ENCODE data around the gene GXYLT2. TPM values are rescaled to one million over a fixed set of nuclear protein-coding genes. Genes with fewer than 3 reads are reported as not detected.

Gene GXYLT2
- total and polyA plus RNA-seq, 2 experiments from 2014 or later = 2.0 to 5.8 TPM

DNA sequence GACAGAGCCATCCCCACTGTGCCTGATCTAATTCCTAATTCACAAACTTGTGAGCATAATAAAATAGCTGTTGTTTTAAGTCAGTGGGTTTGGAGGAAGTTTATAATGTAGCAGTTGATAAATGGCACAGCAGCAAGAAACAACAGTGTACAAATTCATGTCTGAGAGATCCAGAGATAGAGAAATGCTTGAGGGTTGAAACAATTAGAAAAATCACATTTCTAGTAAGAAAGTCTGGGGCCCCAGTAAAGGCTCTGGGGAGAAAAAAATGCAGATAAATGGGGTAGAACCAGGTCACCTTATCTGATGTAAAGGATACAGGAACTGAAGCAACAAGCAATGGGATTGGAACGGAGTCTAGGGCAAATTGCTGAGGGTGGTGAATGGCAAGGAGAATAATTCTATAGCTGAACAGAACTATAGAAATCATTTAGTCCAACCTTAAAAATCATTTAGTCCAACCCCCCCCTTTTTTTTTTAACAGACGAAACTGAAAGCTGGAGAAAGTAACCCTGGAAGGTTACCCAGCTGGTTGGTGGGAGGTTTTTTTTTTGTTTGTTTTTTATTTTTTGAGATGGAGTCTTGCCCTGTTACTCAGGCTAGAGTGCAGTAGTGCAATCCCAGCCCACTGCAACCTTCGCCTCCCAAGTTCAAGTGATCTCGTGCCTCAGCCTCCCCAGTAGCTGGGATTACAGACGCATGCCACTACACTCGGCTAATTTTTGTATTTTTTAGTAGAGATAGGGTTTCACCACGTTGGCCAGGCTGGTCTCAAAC is 25.3 kb upstream of the GXYLT2 start (continued):
- TF ChIP-seq, protein P1, sequence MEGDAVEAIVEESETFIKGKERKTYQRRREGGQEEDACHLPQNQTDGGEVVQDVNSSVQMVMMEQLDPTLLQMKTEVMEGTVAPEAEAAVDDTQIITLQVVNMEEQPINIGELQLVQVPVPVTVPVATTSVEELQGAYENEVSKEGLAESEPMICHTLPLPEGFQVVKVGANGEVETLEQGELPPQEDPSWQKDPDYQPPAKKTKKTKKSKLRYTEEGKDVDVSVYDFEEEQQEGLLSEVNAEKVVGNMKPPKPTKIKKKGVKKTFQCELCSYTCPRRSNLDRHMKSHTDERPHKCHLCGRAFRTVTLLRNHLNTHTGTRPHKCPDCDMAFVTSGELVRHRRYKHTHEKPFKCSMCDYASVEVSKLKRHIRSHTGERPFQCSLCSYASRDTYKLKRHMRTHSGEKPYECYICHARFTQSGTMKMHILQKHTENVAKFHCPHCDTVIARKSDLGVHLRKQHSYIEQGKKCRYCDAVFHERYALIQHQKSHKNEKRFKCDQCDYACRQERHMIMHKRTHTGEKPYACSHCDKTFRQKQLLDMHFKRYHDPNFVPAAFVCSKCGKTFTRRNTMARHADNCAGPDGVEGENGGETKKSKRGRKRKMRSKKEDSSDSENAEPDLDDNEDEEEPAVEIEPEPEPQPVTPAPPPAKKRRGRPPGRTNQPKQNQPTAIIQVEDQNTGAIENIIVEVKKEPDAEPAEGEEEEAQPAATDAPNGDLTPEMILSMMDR (conservative IDR thresholded peaks at IDR 0.05; ENCODE audit: low read depth in 2 of 2) = no peak
- TF ChIP-seq, protein P2, sequence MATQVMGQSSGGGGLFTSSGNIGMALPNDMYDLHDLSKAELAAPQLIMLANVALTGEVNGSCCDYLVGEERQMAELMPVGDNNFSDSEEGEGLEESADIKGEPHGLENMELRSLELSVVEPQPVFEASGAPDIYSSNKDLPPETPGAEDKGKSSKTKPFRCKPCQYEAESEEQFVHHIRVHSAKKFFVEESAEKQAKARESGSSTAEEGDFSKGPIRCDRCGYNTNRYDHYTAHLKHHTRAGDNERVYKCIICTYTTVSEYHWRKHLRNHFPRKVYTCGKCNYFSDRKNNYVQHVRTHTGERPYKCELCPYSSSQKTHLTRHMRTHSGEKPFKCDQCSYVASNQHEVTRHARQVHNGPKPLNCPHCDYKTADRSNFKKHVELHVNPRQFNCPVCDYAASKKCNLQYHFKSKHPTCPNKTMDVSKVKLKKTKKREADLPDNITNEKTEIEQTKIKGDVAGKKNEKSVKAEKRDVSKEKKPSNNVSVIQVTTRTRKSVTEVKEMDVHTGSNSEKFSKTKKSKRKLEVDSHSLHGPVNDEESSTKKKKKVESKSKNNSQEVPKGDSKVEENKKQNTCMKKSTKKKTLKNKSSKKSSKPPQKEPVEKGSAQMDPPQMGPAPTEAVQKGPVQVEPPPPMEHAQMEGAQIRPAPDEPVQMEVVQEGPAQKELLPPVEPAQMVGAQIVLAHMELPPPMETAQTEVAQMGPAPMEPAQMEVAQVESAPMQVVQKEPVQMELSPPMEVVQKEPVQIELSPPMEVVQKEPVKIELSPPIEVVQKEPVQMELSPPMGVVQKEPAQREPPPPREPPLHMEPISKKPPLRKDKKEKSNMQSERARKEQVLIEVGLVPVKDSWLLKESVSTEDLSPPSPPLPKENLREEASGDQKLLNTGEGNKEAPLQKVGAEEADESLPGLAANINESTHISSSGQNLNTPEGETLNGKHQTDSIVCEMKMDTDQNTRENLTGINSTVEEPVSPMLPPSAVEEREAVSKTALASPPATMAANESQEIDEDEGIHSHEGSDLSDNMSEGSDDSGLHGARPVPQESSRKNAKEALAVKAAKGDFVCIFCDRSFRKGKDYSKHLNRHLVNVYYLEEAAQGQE (IDR thresholded peaks at IDR 0.05; ENCODE audit: unreplicated experiment) = no peak

DNA sequence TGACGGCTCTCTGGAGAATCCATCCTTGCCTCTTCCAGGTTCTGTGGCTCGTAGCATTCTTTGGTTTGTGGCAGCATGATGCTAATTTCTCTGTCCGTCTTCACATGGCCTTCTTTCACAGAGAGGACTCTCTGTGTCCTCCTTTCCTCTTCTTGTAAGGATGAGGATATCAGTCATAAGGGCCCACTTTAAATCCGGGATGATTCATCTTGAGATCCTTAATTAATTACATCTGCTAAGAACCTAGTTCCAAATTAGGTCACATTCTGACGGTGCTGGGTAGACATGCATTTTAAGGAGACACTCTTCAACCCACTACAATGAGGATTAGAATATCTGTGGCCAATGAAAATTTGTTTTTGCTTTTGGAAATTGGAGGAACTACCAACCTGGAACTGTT is 15.7 kb upstream of the GXYLT2 start:
- H3K4me1 ChIP-seq (ENCODE audit: insufficient read depth) = no peaks in the 10 kb centered on the region
- no peaks in the 10 kb centered on the region for H3K9me3 Mint-ChIP-seq
- H3K27ac Mint-ChIP-seq = no peak overlapping the region
- H2AFZ ChIP-seq = no peak overlapping the region
- DNase-seq (ENCODE audit: low spot score) (no peak), ATAC-seq (no peak)
- no peaks in the 10 kb centered on the region for H3K79me2 ChIP-seq (replicated peaks; ENCODE audit: insufficient read depth)
- H3K27me3 Mint-ChIP-seq (ENCODE audit: insufficient read depth, low read depth, poor library complexity) = no peaks in the 10 kb centered on the region
- H3K9me2 ChIP-seq (ENCODE audit: insufficient read depth) = 0 out of 2 replicates have a peak, but pooled peaks cover 3% of the 10 kb centered on the region
- H3K36me3 ChIP-seq (ENCODE audit: insufficient read depth) = no peaks in the 10 kb centered on the region
- H3K4me3 Mint-ChIP-seq = no peak overlapping the region
- H4K20me1 ChIP-seq (replicated peaks; ENCODE audit: insufficient read depth) = no peaks in the 10 kb centered on the region
- H3K4me3 ChIP-seq = no peak overlapping the region
- H3K4me1 Mint-ChIP-seq = no peaks in the 10 kb centered on the region
- no peaks in the 10 kb centered on the region for H3K36me3 Mint-ChIP-seq (ENCODE audit: low read depth)
- H3K27ac ChIP-seq (ENCODE audit: low read depth) = no peak overlapping the region
- H3K27me3 ChIP-seq (ENCODE audit: insufficient read depth) = no peaks in the 10 kb centered on the region
- no peaks in the 10 kb centered on the region for H3F3A ChIP-seq (replicated peaks; ENCODE audit: low read depth)
- H3K4me2 ChIP-seq = no peak overlapping the region
- TF ChIP-seq POLR2AphosphoS5 (IDR thresholded peaks at IDR 0.05; ENCODE audit: low read depth) = no peak
- no peak for TF ChIP-seq ZNF331 (CRISPR knock-in tag; IDR thresholded peaks at IDR 0.05; ENCODE audit: low read depth)
- TF ChIP-seq EZH2 (IDR thresholded peaks at IDR 0.05; ENCODE audit: low read depth, unreplicated experiment) = no peak
- no peak for TF ChIP-seq JUNB (IDR thresholded peaks at IDR 0.05; ENCODE audit: unreplicated experiment)
- no peak for TF ChIP-seq ZNF462 (CRISPR knock-in tag; IDR thresholded peaks at IDR 0.05)
- TF ChIP-seq EZH2phosphoT487 (IDR thresholded peaks at IDR 0.05; ENCODE audit: unreplicated experiment) = no peak
- TF ChIP-seq CREB1 (CRISPR knock-in tag; IDR thresholded peaks at IDR 0.05; ENCODE audit: low read depth) = no peak
- TF ChIP-seq STAT1 (IDR thresholded peaks at IDR 0.05; ENCODE audit: unreplicated experiment) = no peak
- TF ChIP-seq NANOG (IDR thresholded peaks at IDR 0.05; ENCODE audit: borderline replicate concordance) = no peak

Measured in GM23338 (cell line).